H1 (cell line): ENCODE data around the gene SCN8A. TPM values are rescaled to one million over a fixed set of nuclear protein-coding genes. Genes with fewer than 3 reads are reported as not detected.

Source experiments
- CTCF ChIA-PET: fragments of 300-600 bp; sonication (Branson Sonifier 250); formaldehyde crosslinking; loops from one replicate; lab custom pipeline; 2021; ENCODE audit not compliant: partially characterized antibody; lab: Charles Lee
- POLR2A ChIA-PET: fragments of 300-600 bp; sonication (Branson Sonifier 250); formaldehyde crosslinking; loops from one replicate; lab custom pipeline; 2021; ENCODE audit warnings: inconsistent platforms; ENCODE audit not compliant: partially characterized antibody; lab: Charles Lee
- DNase-seq, 2 experiments: peaks; one replicate each; pipeline versions ENCODE4 v3.0.0 to v3.0.0-alpha.2; 2010 to 2022; ENCODE audit warnings: low spot score in 2 of 2, low read depth in 1 of 2, mixed read lengths in 1 of 2
- FAIRE-seq: peaks from 2 replicates; lab custom pipeline; 2011; peaks lifted over from hg19 to GRCh38; lab: Jason Lieb, UNC
- H2AFZ ChIP-seq: 2 replicates; pipeline ENCODE4 v1.8.1; 2012; ENCODE audit warnings: low read length, inconsistent platforms
- H2AK5ac ChIP-seq: 2 replicates; pipeline ENCODE4 v1.6.1; 2013; ENCODE audit warnings: low read depth, low read length
- H2BK120ac ChIP-seq: replicated peaks from 2 replicates; pipeline ENCODE3; 2013; ENCODE audit warnings: low read depth, low read length, inconsistent platforms
- H2BK12ac ChIP-seq: 2 replicates; pipeline ENCODE4 v1.6.1; 2013; ENCODE audit warnings: low read depth, low read length
- H2BK15ac ChIP-seq: 2 replicates; pipeline ENCODE4 v1.6.1; 2013; ENCODE audit warnings: low read length
- H2BK20ac ChIP-seq: 2 replicates; pipeline ENCODE4 v1.6.1; 2013; ENCODE audit warnings: low read length
- H2BK5ac ChIP-seq: 2 replicates; pipeline ENCODE4 v1.6.1; 2013; ENCODE audit warnings: low read depth, low read length
- H3K14ac ChIP-seq: 2 replicates; pipeline ENCODE4 v1.6.1; 2013; ENCODE audit warnings: inconsistent platforms; ENCODE audit not compliant: insufficient read length
- H3K18ac ChIP-seq: 2 replicates; pipeline ENCODE4 v1.6.1; 2013; ENCODE audit warnings: low read length; ENCODE audit errors: extremely low read depth
- H3K23ac ChIP-seq: 2 replicates; pipeline ENCODE4 v1.6.1; 2013; ENCODE audit warnings: inconsistent platforms; ENCODE audit not compliant: insufficient read length
- H3K23me2 ChIP-seq: 2 replicates; pipeline ENCODE4 v1.6.1; 2013; ENCODE audit warnings: low read depth, low read length
- H3K27ac ChIP-seq: 2 replicates; pipeline ENCODE4 v1.6.1; 2011; ENCODE audit warnings: low read depth, low read length, inconsistent platforms
- H3K27me3 ChIP-seq, 4 experiments: replicated peaks in 1 of 4; 1 replicate in 1 of 4; 2 replicates in 3 of 4; pipeline versions ENCODE4 v1.6.1 to v1.8.1; 2011 to 2013; ENCODE audit warnings: low read length in 3 of 4, mild to moderate bottlenecking in 3 of 4, inconsistent platforms in 2 of 4, mixed read lengths in 2 of 4, moderate library complexity in 1 of 4; ENCODE audit not compliant: control insufficient read depth in 3 of 4, insufficient read depth in 3 of 4; ENCODE audit errors: extremely low read depth in 1 of 4
- H3K36me3 ChIP-seq, 4 experiments: 2 replicates each; pipeline versions ENCODE4 v1.6.1 to v1.8.1; 2011 to 2013; ENCODE audit warnings: mild to moderate bottlenecking in 4 of 4, low read length in 3 of 4, moderate library complexity in 2 of 4, control low read depth in 1 of 4, inconsistent platforms in 1 of 4; ENCODE audit not compliant: insufficient read depth in 4 of 4, control insufficient read depth in 2 of 4
- H3K4ac ChIP-seq: replicated peaks from 2 replicates; pipeline ENCODE3; 2013; ENCODE audit warnings: low read length, low read depth, mixed read lengths, inconsistent platforms; ENCODE audit not compliant: insufficient read length
- H3K4me1 ChIP-seq, 4 experiments: replicated peaks in 1 of 4; 1 replicate in 1 of 4; 2 replicates in 3 of 4; pipeline versions ENCODE4 v1.6.1 to v1.8.1; 2011 to 2013; ENCODE audit warnings: low read length in 3 of 4, inconsistent platforms in 2 of 4, mixed read lengths in 1 of 4; ENCODE audit not compliant: insufficient read depth in 4 of 4, control insufficient read depth in 3 of 4
- H3K4me2 ChIP-seq, 2 experiments: 2 replicates each; pipeline versions ENCODE4 v1.6.1 to v1.8.1; 2011 to 2013; ENCODE audit warnings: low read depth in 2 of 2, low read length in 2 of 2, control low read depth in 1 of 2, inconsistent platforms in 1 of 2, mild to moderate bottlenecking in 1 of 2; ENCODE audit not compliant: insufficient read depth in 1 of 2
- H3K4me3 ChIP-seq, 4 experiments: fragments of 200-600, 300-600 bp in 1 of 4; sonication (generic), shearing (Covaris generic), sonication (Bioruptor Twin) in 1 of 4; 2 replicates each; pipeline versions ENCODE4 v1.5.1 to v1.8.1; 2011 to 2016; ENCODE audit warnings: low read length in 4 of 4, low read depth in 3 of 4, control low read depth in 2 of 4, inconsistent platforms in 2 of 4, mild to moderate bottlenecking in 2 of 4, mixed read lengths in 1 of 4, moderate library complexity in 1 of 4; ENCODE audit not compliant: insufficient read depth in 2 of 4; ENCODE audit errors: extremely low read depth in 1 of 4
- H3K56ac ChIP-seq: replicated peaks from 2 replicates; pipeline ENCODE3; 2013; ENCODE audit warnings: low read depth, mild to moderate bottlenecking, mixed read lengths, low read length, inconsistent platforms; ENCODE audit not compliant: insufficient read length
- H3K79me1 ChIP-seq: 2 replicates; pipeline ENCODE4 v1.6.1; 2013; ENCODE audit warnings: low read depth, low read length, control low read depth
- H3K79me2 ChIP-seq, 2 experiments: 2 replicates each; pipeline versions ENCODE4 v1.6.1 to v1.8.1; 2012 to 2013; ENCODE audit warnings: low read length in 2 of 2, mild to moderate bottlenecking in 2 of 2, inconsistent platforms in 1 of 2; ENCODE audit not compliant: insufficient read depth in 2 of 2, control insufficient read depth in 1 of 2
- H3K9ac ChIP-seq, 4 experiments: replicated peaks in 1 of 4; 1 replicate in 1 of 4; 2 replicates in 3 of 4; pipeline versions ENCODE4 v1.6.1 to v1.8.1; 2011 to 2013; ENCODE audit warnings: low read depth in 3 of 4, low read length in 3 of 4, control low read depth in 2 of 4, mild to moderate bottlenecking in 2 of 4, moderate library complexity in 2 of 4, inconsistent platforms in 1 of 4; ENCODE audit errors: extremely low read depth in 1 of 4
- H3K9me3 ChIP-seq, 2 experiments: 2 replicates each; pipeline versions ENCODE4 v1.6.1 to v1.8.1; 2012 to 2013; ENCODE audit warnings: mild to moderate bottlenecking in 2 of 2, moderate library complexity in 2 of 2, control low read depth in 1 of 2, inconsistent platforms in 1 of 2, low read depth in 1 of 2, low read length in 1 of 2, mixed read lengths in 1 of 2; ENCODE audit not compliant: insufficient read depth in 2 of 2
- H4K20me1 ChIP-seq, 2 experiments: replicated peaks in 1 of 2; 2 replicates each; pipeline versions ENCODE3 to v1.8.1; 2011 to 2013; ENCODE audit warnings: inconsistent platforms in 2 of 2, low read length in 2 of 2, mild to moderate bottlenecking in 1 of 2; ENCODE audit not compliant: insufficient read depth in 2 of 2, control insufficient read depth in 1 of 2
- H4K5ac ChIP-seq: 2 replicates; pipeline ENCODE4 v1.6.1; 2013; ENCODE audit warnings: low read length, low read depth, mixed read lengths, inconsistent platforms; ENCODE audit not compliant: insufficient read length
- H4K8ac ChIP-seq: 2 replicates; pipeline ENCODE4 v1.8.0; 2013; ENCODE audit warnings: mild to moderate bottlenecking, moderate library complexity, low read length, inconsistent platforms; ENCODE audit not compliant: insufficient read depth; ENCODE audit errors: extremely low read depth
- H4K91ac ChIP-seq: replicated peaks from 2 replicates; pipeline ENCODE3; 2013; ENCODE audit warnings: low read length, mixed read lengths, inconsistent platforms; ENCODE audit not compliant: insufficient read length
- PHF8 ChIP-seq: fragments of 200-600 bp; sonication (generic); conservative IDR thresholded peaks from 2 replicates; pipeline ENCODE4 v1.7.1; 2012; ENCODE audit warnings: low read depth, mild to moderate bottlenecking, inconsistent platforms, low read length, moderate library complexity
- RBBP5 ChIP-seq: IDR thresholded peaks from 2 replicates; pipeline ENCODE4 v1.7.1; 2012; ENCODE audit warnings: low read depth, mild to moderate bottlenecking, inconsistent platforms, low read length, moderate library complexity, borderline replicate concordance
- TAF7 ChIP-seq: optimal IDR thresholded peaks from 2 replicates; pipeline ENCODE3; 2011; ENCODE audit warnings: low read depth, mild to moderate bottlenecking, inconsistent platforms, low read length, moderate library complexity, borderline replicate concordance
- WGBS, 2 experiments: shearing (Covaris generic) in 1 of 2; methylation state at CpG; one replicate each; pipeline versions ENCODE4 v1.1.6 to v1.1.7; 2013 to 2015; ENCODE audit warnings: low lambda C conversion rate in 2 of 2, mixed read lengths in 2 of 2, inconsistent platforms in 1 of 2, low coverage in 1 of 2, missing lambda C conversion rate in 1 of 2; ENCODE audit not compliant: insufficient replicate concordance in 2 of 2, insufficient coverage in 1 of 2, insufficient read length in 1 of 2; ENCODE audit errors: extremely low coverage in 1 of 2, missing lambda C conversion rate in 1 of 2; 5-methylcytosine and 5-hydroxymethylcytosine counted together
- polyA plus RNA-seq, 7 experiments: library from polyadenylated mRNA; depleted of rRNA in 3 of 7; stranded (reverse) in 5 of 7; unstranded in 2 of 7; fragments of >200 nt in 5 of 7; fragments of 200-250 nt in 2 of 7; gene quantifications; 1 replicate in 5 of 7; 2 replicates in 1 of 7; 4 replicates in 1 of 7; pipeline versions ENCODE4 v1.2.1 to v1.2.3, GENCODE V29; 2011 to 2013; ENCODE audit warnings: missing spikeins in 2 of 7, mixed read lengths in 2 of 7
- total RNA-seq: library from RNA; stranded (reverse); fragmentation: NEBNext Ultra II Directional; extraction: Animal tissue kit (Norgen Biotek cat#: 25700); gene quantifications from 2 replicates; pipeline ENCODE4 v1.2.1, GENCODE V29; 2021

Gene SCN8A
- total and polyA plus RNA-seq, 2 of the 8 experiments (the other 6 are each of a cell fraction or from before 2014, with no cell fraction given) = 6.3 to 10.7 TPM

DNA sequence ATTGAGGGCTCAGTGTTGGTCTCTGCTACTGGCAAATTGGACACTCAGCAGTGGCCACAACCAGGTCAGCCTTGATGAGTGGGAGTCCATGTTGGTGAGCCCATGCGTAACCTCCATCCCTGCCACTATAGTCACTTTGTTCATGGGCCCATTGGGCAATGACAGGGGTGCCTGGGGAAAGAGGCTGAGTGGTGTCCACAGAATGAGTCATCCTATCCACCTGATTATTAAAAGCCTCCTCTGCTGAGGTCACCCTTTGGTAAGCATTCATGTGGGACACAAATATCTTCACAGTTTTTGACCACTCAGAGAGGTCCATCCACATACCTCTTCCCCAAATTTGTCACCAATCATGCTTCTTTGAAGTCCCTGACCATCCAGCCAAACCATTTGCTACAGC is 207.5 kb downstream of the SCN8A start:
- Histone ChIP-seq H2BK5ac (no peak overlapping the region), H4K91ac (no peak overlapping the region), H3K18ac (no peak overlapping the region), H2BK120ac (no peak overlapping the region), H3K14ac (no peak overlapping the region), H3K4ac (no peak overlapping the region), H3K23ac (no peak overlapping the region), H3K9ac (no peak overlapping the region), H4K20me1 (no peaks in the 10 kb centered on the region), H3K79me1 (no peaks in the 10 kb centered on the region), H3K27me3 (no peaks in the 10 kb centered on the region), H3K79me2 (no peaks in the 10 kb centered on the region), H3K4me1 (no peaks in the 10 kb centered on the region), H2BK20ac (no peak overlapping the region), H3K4me3 (no peak overlapping the region), H3K4me2 (no peak overlapping the region), H3K36me3 (peaks cover 0 to 8% (median 0%) of the 10 kb centered on the region in 4 experiments; a peak in 1 of 8 replicates), H3K27ac (no peak overlapping the region), H4K8ac (no peak overlapping the region), H2AK5ac (no peak overlapping the region), H3K56ac (no peak overlapping the region), H2BK15ac (no peak overlapping the region), H4K5ac (no peak overlapping the region), H3K23me2 (no peaks in the 10 kb centered on the region), H2BK12ac (no peak overlapping the region), H3K9me3 (no peaks in the 10 kb centered on the region), H2AFZ (no peak overlapping the region)
- WGBS, 2 experiments = 100% methylated on average over 1 of the region's 1 CpG; no CpG with 5 or more reads in 1 of the 2 experiments
- FAIRE-seq = no peak
- TF ChIP-seq PHF8 (no peak), RBBP5 (no peak), TAF7 (no peak)
- ChIA-PET CTCF (no interaction called here), POLR2A (no interaction called here)
- no peak for DNase-seq
